HG02938 (cell line): ENCODE measurements around the gene NEK1.
"Not testable (repeated sequence)": the region's sequence is repeated elsewhere in the genome, so short reads cannot be mapped to it uniquely, and the experiment has no call there.

Experiments used
- ATAC-seq: cut with Tn5 transposase; IDR thresholded peaks from one replicate; pipeline ENCODE4 v1.9.1; 2021; ENCODE audit warnings: mild to moderate bottlenecking, moderate library complexity; ENCODE audit not compliant: unreplicated experiment

The NEK1 gene

GRCh38 chr4:169604131-169604900 is 8.1 kb downstream of the NEK1 start:
- ATAC-seq: peak; percentile 60

GRCh38 chr4:169603312-169603711 is 9.1 kb downstream of the NEK1 start:
- no peak for ATAC-seq

GRCh38 chr4:169601016-169601771 is 11.2 kb downstream of the NEK1 start:
- peak; percentile 67 for ATAC-seq

- no peak for ATAC-seq
These were observed 17.7 kb downstream of the NEK1 start for GRCh38 chr4:169594560-169595195.

- no peak for ATAC-seq
These were observed 19.3 kb downstream of the NEK1 start for GRCh38 chr4:169593050-169593560.

- no peak for ATAC-seq
These were observed 28.8 kb downstream of the NEK1 start for GRCh38 chr4:169583563-169583962.

GRCh38 chr4:169582706-169583105 is 29.7 kb downstream of the NEK1 start:
- ATAC-seq: peak; percentile 13

- peak; percentile 92 for ATAC-seq
These were observed 30.2 kb downstream of the NEK1 start for GRCh38 chr4:169582203-169582602.

GRCh38 chr4:169573889-169574288 is 38.5 kb downstream of the NEK1 start:
- ATAC-seq: no peak

GRCh38 chr4:169571435-169571834 is 40.9 kb downstream of the NEK1 start:
- ATAC-seq: no peak

GRCh38 chr4:169571012-169571411 is 41.4 kb downstream of the NEK1 start:
- ATAC-seq: not testable (repeated sequence)

GRCh38 chr4:169570266-169570665 is 42.1 kb downstream of the NEK1 start:
- ATAC-seq: not testable (repeated sequence)

GRCh38 chr4:169569188-169569587 is 43.2 kb downstream of the NEK1 start:
- ATAC-seq: not testable (repeated sequence)

GRCh38 chr4:169567916-169568315 is 44.5 kb downstream of the NEK1 start:
- ATAC-seq: no peak

- ATAC-seq: peak; percentile 88
These were observed 46.2 kb downstream of the NEK1 start for GRCh38 chr4:169566021-169566818.

GRCh38 chr4:169565606-169566005 is 46.8 kb downstream of the NEK1 start:
- no peak for ATAC-seq

- no peak for ATAC-seq
These were observed 55.2 kb downstream of the NEK1 start for GRCh38 chr4:169557061-169557636.

GRCh38 chr4:169546548-169546947 is 65.8 kb downstream of the NEK1 start:
- not testable (repeated sequence) for ATAC-seq

GRCh38 chr4:169540774-169541173 is 71.6 kb downstream of the NEK1 start:
- ATAC-seq: no peak

- no peak for ATAC-seq
These were observed 82.3 kb downstream of the NEK1 start for GRCh38 chr4:169530048-169530447.
